ENCODE measurements around the gene GMDS.

GMDS gene

GRCh38 chr6:1917626-1918371 is 327.6 kb downstream of the GMDS start:
- DNase-seq (ENCODE audit: low spot score), result no peak
- TF ChIP-seq CTCF (IDR thresholded peaks at IDR 0.05; ENCODE audit: extremely low read depth, missing control alignments), result no peak

- DNase-seq (ENCODE audit: low spot score), result no peak
- no peak for TF ChIP-seq CTCF (IDR thresholded peaks at IDR 0.05; ENCODE audit: extremely low read depth, missing control alignments)
These were observed 328.9 kb downstream of the GMDS start for GRCh38 chr6:1916334-1917070.

- no peak for DNase-seq (ENCODE audit: low spot score)
- TF ChIP-seq CTCF (IDR thresholded peaks at IDR 0.05; ENCODE audit: extremely low read depth, missing control alignments), result no peak
These were observed 330.2 kb downstream of the GMDS start for GRCh38 chr6:1915226-1915625.

GRCh38 chr6:1913577-1913976 is 331.8 kb downstream of the GMDS start:
- no peak for DNase-seq (ENCODE audit: low spot score)
- no peak for TF ChIP-seq CTCF (IDR thresholded peaks at IDR 0.05; ENCODE audit: extremely low read depth, missing control alignments)

GRCh38 chr6:1912731-1913130 is 332.7 kb downstream of the GMDS start:
- DNase-seq (ENCODE audit: low spot score), result no peak
- no peak for TF ChIP-seq CTCF (IDR thresholded peaks at IDR 0.05; ENCODE audit: extremely low read depth, missing control alignments)

- TF ChIP-seq CTCF (IDR thresholded peaks at IDR 0.05; ENCODE audit: extremely low read depth, missing control alignments), result no peak
- no peak for DNase-seq (ENCODE audit: low spot score)
These were observed 333.9 kb downstream of the GMDS start for GRCh38 chr6:1911474-1911873.

GRCh38 chr6:1910621-1911407 is 334.6 kb downstream of the GMDS start:
- no peak for TF ChIP-seq CTCF (IDR thresholded peaks at IDR 0.05; ENCODE audit: extremely low read depth, missing control alignments)
- no peak for DNase-seq (ENCODE audit: low spot score)

Data from GM20000 (cell line).